GM23338 (cell line): ENCODE data around the gene ATL2. TPM values are rescaled to one million over a fixed set of nuclear protein-coding genes. Genes with fewer than 3 reads are reported as not detected.

Experiments used
- ATAC-seq: fragments of 200-7000 bp; cut with Tn5 transposase; 3 replicates; pipeline ENCODE4 v1.9.1; 2020
- DNase-seq: peaks from one replicate; pipeline ENCODE4 v3.0.0-alpha.2; 2015; ENCODE audit warnings: low spot score
- H2AFZ ChIP-seq: fragments of 200-600 bp; sonication (generic); 2 replicates; pipeline ENCODE4 v1.8.0; 2016; ENCODE audit warnings: antibody characterized with exemption, mild to moderate bottlenecking, moderate library complexity
- H3F3A ChIP-seq: fragments of 200-600 bp; sonication (generic); replicated peaks from 2 replicates; pipeline ENCODE4 v1.8.0; 2017; ENCODE audit warnings: antibody characterized with exemption, mixed run types, low read depth
- H3K27ac ChIP-seq: fragments of 200-600 bp; sonication (generic); 2 replicates; pipeline ENCODE4 v1.6.1; 2016; ENCODE audit warnings: low read depth
- H3K27me3 ChIP-seq: fragments of 200-600 bp; sonication (generic); 2 replicates; pipeline ENCODE4 v1.8.0; 2016; ENCODE audit warnings: mild to moderate bottlenecking, mixed run types, moderate library complexity; ENCODE audit not compliant: insufficient read depth
- H3K36me3 ChIP-seq: fragments of 200-600 bp; sonication (generic); 2 replicates; pipeline ENCODE4 v1.8.0; 2016; ENCODE audit warnings: mild to moderate bottlenecking; ENCODE audit not compliant: insufficient read depth
- H3K4me1 ChIP-seq: fragments of 200-600 bp; sonication (generic); 2 replicates; pipeline ENCODE4 v1.8.0; 2016; ENCODE audit warnings: mild to moderate bottlenecking, moderate library complexity; ENCODE audit not compliant: insufficient read depth
- H3K4me2 ChIP-seq: fragments of 200-600 bp; sonication (generic); 2 replicates; pipeline ENCODE4 v1.7.1; 2017; ENCODE audit warnings: mixed run types
- H3K4me3 ChIP-seq: fragments of 200-600 bp; sonication (generic); 2 replicates; pipeline ENCODE4 v1.6.1; 2016; ENCODE audit warnings: mixed run types
- H3K79me2 ChIP-seq: fragments of 200-600 bp; sonication (generic); replicated peaks from 2 replicates; pipeline ENCODE4 v1.8.0; 2017; ENCODE audit warnings: mild to moderate bottlenecking; ENCODE audit not compliant: insufficient read depth
- H3K9me2 ChIP-seq: fragments of 200-600 bp; sonication (generic); 2 replicates; pipeline ENCODE4 v1.8.0; 2017; ENCODE audit not compliant: insufficient read depth
- H4K20me1 ChIP-seq: fragments of 200-600 bp; sonication (generic); replicated peaks from 2 replicates; pipeline ENCODE4 v1.8.0; 2017; ENCODE audit warnings: mild to moderate bottlenecking; ENCODE audit not compliant: insufficient read depth
- H3K27ac Mint-ChIP-seq: 2 replicates; pipeline ENCODE4 v1.8.0; 2020; ENCODE audit warnings: inconsistent platforms, mild to moderate bottlenecking, moderate library complexity, mixed read lengths
- H3K27me3 Mint-ChIP-seq: 3 replicates; pipeline ENCODE4 v1.8.0; 2022; ENCODE audit warnings: low read depth, mild to moderate bottlenecking, moderate library complexity, mixed read lengths, inconsistent platforms; ENCODE audit not compliant: insufficient read depth, poor library complexity
- H3K36me3 Mint-ChIP-seq: 3 replicates; pipeline ENCODE4 v1.8.0; 2021; ENCODE audit warnings: low read depth, mild to moderate bottlenecking, inconsistent platforms, moderate library complexity, mixed read lengths
- H3K4me1 Mint-ChIP-seq: 3 replicates; pipeline ENCODE4 v1.8.0; 2020; ENCODE audit warnings: mild to moderate bottlenecking, inconsistent platforms, mixed read lengths
- H3K4me3 Mint-ChIP-seq: 3 replicates; pipeline ENCODE4 v1.8.0; 2021; ENCODE audit warnings: moderate library complexity, mild to moderate bottlenecking, inconsistent platforms, mixed read lengths
- H3K9me3 Mint-ChIP-seq: 3 replicates; pipeline ENCODE4 v1.8.0; 2020; ENCODE audit warnings: moderate library complexity, mild to moderate bottlenecking, inconsistent platforms, mixed read lengths
- CREB1 ChIP-seq: fragments of 250-450 bp; sonication (Bioruptor Pico); IDR thresholded peaks from 2 replicates; pipeline ENCODE4 v1.5.0; 2020; ENCODE audit warnings: low read depth, mild to moderate bottlenecking, moderate library complexity
- CTCF ChIP-seq, 2 experiments: fragments of 200-600 bp in 1 of 2; sonication (generic) in 1 of 2; conservative IDR thresholded peaks; 2 replicates each; pipeline versions ENCODE4 v1.5.1 to v1.6.1; 2016 to 2017; ENCODE audit warnings: antibody characterized with exemption in 2 of 2, low read depth in 2 of 2, mild to moderate bottlenecking in 2 of 2, moderate library complexity in 1 of 2
- ETS1 ChIP-seq: IDR thresholded peaks from 2 replicates; pipeline ENCODE4 v1.6.1; 2016; ENCODE audit warnings: antibody characterized with exemption
- EZH2 ChIP-seq: fragments of 200-600 bp; sonication (generic); IDR thresholded peaks from one replicate; pipeline ENCODE4 v1.8.0; 2017; ENCODE audit warnings: antibody characterized with exemption, mild to moderate bottlenecking, low read depth; ENCODE audit not compliant: unreplicated experiment
- EZH2phosphoT487 ChIP-seq: fragments of 200-600 bp; sonication (generic); IDR thresholded peaks from one replicate; pipeline ENCODE4 v1.8.1; 2018; ENCODE audit warnings: antibody characterized with exemption; ENCODE audit not compliant: unreplicated experiment
- JUNB ChIP-seq: IDR thresholded peaks from one replicate; pipeline ENCODE4 v1.6.1; 2016; ENCODE audit warnings: antibody characterized with exemption; ENCODE audit not compliant: unreplicated experiment
- NANOG ChIP-seq: IDR thresholded peaks from 2 replicates; pipeline ENCODE4 v1.6.1; 2016; ENCODE audit warnings: antibody characterized with exemption, borderline replicate concordance
- POLR2AphosphoS5 ChIP-seq: IDR thresholded peaks from 2 replicates; pipeline ENCODE4 v1.6.1; 2016; ENCODE audit warnings: antibody characterized with exemption, low read depth
- REST ChIP-seq: IDR thresholded peaks from one replicate; pipeline ENCODE4 v1.6.1; 2018; ENCODE audit warnings: antibody characterized with exemption; ENCODE audit not compliant: unreplicated experiment
- STAT1 ChIP-seq: IDR thresholded peaks from one replicate; pipeline ENCODE4 v1.6.1; 2016; ENCODE audit warnings: antibody characterized with exemption; ENCODE audit not compliant: unreplicated experiment
- ZNF114 ChIP-seq: fragments of 250-450 bp; sonication (Bioruptor Pico); IDR thresholded peaks from 2 replicates; pipeline ENCODE4 v1.5.0; 2020; ENCODE audit warnings: mild to moderate bottlenecking, moderate library complexity
- ZNF331 ChIP-seq: fragments of 250-450 bp; sonication (Bioruptor Pico); IDR thresholded peaks from 2 replicates; pipeline ENCODE4 v1.5.0; 2020; ENCODE audit warnings: low read depth, mild to moderate bottlenecking, moderate library complexity
- ZNF462 ChIP-seq: fragments of 250-450 bp; sonication (Bioruptor Pico); IDR thresholded peaks from 2 replicates; pipeline ENCODE4 v1.5.0; 2020; ENCODE audit warnings: mild to moderate bottlenecking, moderate library complexity
- polyA plus RNA-seq: library from polyadenylated mRNA; unstranded; fragments of >200 nt; fragmentation: Nextera tagmentation; extraction: Ambion mirVana; gene quantifications from 2 replicates; pipeline ENCODE4 v1.2.1, GENCODE V29; 2016
- total RNA-seq: library from RNA; depleted of rRNA; stranded (reverse); fragments of >200 nt; shearing (Covaris generic); gene quantifications from 2 replicates; pipeline ENCODE4 v1.2.3, GENCODE V29; 2014

Gene ATL2
- total and polyA plus RNA-seq, 2 experiments from 2014 or later = 30.2 to 140 TPM

GRCh38 chr2:38308821-38309220 is 68.3 kb downstream of the ATL2 start:
- Mint-ChIP-seq H3K9me3 (no peaks in the 10 kb centered on the region), H3K4me1 (no peaks in the 10 kb centered on the region), H3K27ac (no peak overlapping the region), H3K4me3 (no peak overlapping the region), H3K27me3 (no peaks in the 10 kb centered on the region), H3K36me3 (peaks cover 70% of the 10 kb centered on the region)
- H3K4me1 ChIP-seq = no peaks in the 10 kb centered on the region
- ATAC-seq (no peak), DNase-seq (no peak)
- peaks cover 29% of the 10 kb centered on the region; the same call in 1 of the 2 replicates for H3K36me3 ChIP-seq
- peaks cover 3% of the 10 kb centered on the region; the same call in 1 of the 2 replicates for H4K20me1 ChIP-seq
- peaks cover 31% of the 10 kb centered on the region for H3K79me2 ChIP-seq
- no peak overlapping the region for H3K4me2 ChIP-seq
- H3K9me2 ChIP-seq = no peaks in the 10 kb centered on the region
- TF ChIP-seq JUNB (no peak), ETS1 (no peak), ZNF331 (no peak), CTCF (conservative IDR thresholded peaks at IDR 0.05; ENCODE audit: low read depth in 2 of 2) (no peak), NANOG (no peak), EZH2phosphoT487 (no peak), ZNF462 (CRISPR knock-in tag) (no peak), STAT1 (no peak), POLR2AphosphoS5 (no peak), ZNF114 (CRISPR knock-in tag) (no peak), CREB1 (CRISPR knock-in tag) (no peak), REST (no peak), EZH2 (no peak)
- H2AFZ ChIP-seq = no peak overlapping the region
- no peaks in the 10 kb centered on the region for H3K27me3 ChIP-seq
- no peaks in the 10 kb centered on the region for H3F3A ChIP-seq
- no peak overlapping the region for H3K4me3 ChIP-seq
- no peak overlapping the region; the same call in 1 of the 2 replicates for H3K27ac ChIP-seq
